AG09309 (cell line): ENCODE data around the gene UGT1A5.
A peak's percentile ranks its signal among the peaks of the same experiment; 100 is the strongest.

ENCODE experiments used
- DNase-seq: peaks from one replicate; pipeline ENCODE4 v3.0.0-alpha.2; 2010; ENCODE audit warnings: low read depth
- H3K4me3 ChIP-seq: 2 replicates; pipeline ENCODE4 v1.5.1; 2011; ENCODE audit warnings: mild to moderate bottlenecking, low read depth, low read length, moderate library complexity; ENCODE audit not compliant: control insufficient read depth
- CTCF ChIP-seq: IDR thresholded peaks from 2 replicates; pipeline ENCODE4 v1.5.1; 2011; ENCODE audit warnings: mild to moderate bottlenecking, low read depth, low read length, inconsistent platforms; ENCODE audit not compliant: insufficient read depth, control insufficient read depth; ENCODE audit errors: missing control alignments

Gene UGT1A5

GRCh38 chr2:233817361-233817911 lies 104.7 kb downstream of the UGT1A5 start:
- no peak overlapping the region for H3K4me3 ChIP-seq
- peak; percentile 21 for DNase-seq
- no peak for TF ChIP-seq CTCF

- no peak for TF ChIP-seq CTCF
- H3K4me3 ChIP-seq = no peak overlapping the region
- DNase-seq = no peak
These were observed 105.4 kb downstream of the UGT1A5 start for GRCh38 chr2:233817995-233818638.

- H3K4me3 ChIP-seq = no peak overlapping the region
- DNase-seq = no peak
- no peak for TF ChIP-seq CTCF
These were observed 106.2 kb downstream of the UGT1A5 start for GRCh38 chr2:233818639-233819621.

- no peak for TF ChIP-seq CTCF
- no peak overlapping the region for H3K4me3 ChIP-seq
- DNase-seq = no peak
These were observed 107.4 kb downstream of the UGT1A5 start for GRCh38 chr2:233819884-233820773.

GRCh38 chr2:233820774-233821105 lies 108.0 kb downstream of the UGT1A5 start:
- no peak for TF ChIP-seq CTCF
- H3K4me3 ChIP-seq = no peak overlapping the region
- no peak for DNase-seq

GRCh38 chr2:233821196-233821595 lies 108.5 kb downstream of the UGT1A5 start:
- DNase-seq = no peak
- no peak for TF ChIP-seq CTCF
- no peak overlapping the region for H3K4me3 ChIP-seq
